Glutamatergic neuron (in vitro differentiated cells): Measurements from ENCODE around the gene B4GALT1. TPM values are rescaled to one million over a fixed set of nuclear protein-coding genes. Genes with fewer than 3 reads are reported as not detected.

Source experiments
- DNase-seq: peaks from one replicate; pipeline ENCODE4 v3.0.0; 2022
- H3K27ac Mint-ChIP-seq: one replicate; pipeline ENCODE4 v1.8.0; 2020; ENCODE audit warnings: mild to moderate bottlenecking, mixed read lengths, inconsistent platforms; ENCODE audit not compliant: unreplicated experiment
- H3K27me3 Mint-ChIP-seq: one replicate; pipeline ENCODE4 v1.8.0; 2020; ENCODE audit warnings: mild to moderate bottlenecking, moderate library complexity, mixed read lengths, inconsistent platforms; ENCODE audit not compliant: unreplicated experiment
- H3K36me3 Mint-ChIP-seq: one replicate; pipeline ENCODE4 v1.8.0; 2020; ENCODE audit warnings: mild to moderate bottlenecking, mixed read lengths, inconsistent platforms; ENCODE audit not compliant: unreplicated experiment
- H3K4me1 Mint-ChIP-seq: one replicate; pipeline ENCODE4 v1.8.0; 2020; ENCODE audit warnings: mild to moderate bottlenecking, low read depth, mixed read lengths, inconsistent platforms; ENCODE audit not compliant: unreplicated experiment
- H3K4me3 Mint-ChIP-seq: one replicate; pipeline ENCODE4 v1.8.0; 2020; ENCODE audit warnings: mild to moderate bottlenecking, mixed read lengths, inconsistent platforms; ENCODE audit not compliant: unreplicated experiment
- H3K9me3 Mint-ChIP-seq: one replicate; pipeline ENCODE4 v1.8.0; 2020; ENCODE audit warnings: mild to moderate bottlenecking, moderate library complexity, mixed read lengths, inconsistent platforms; ENCODE audit not compliant: unreplicated experiment
- total RNA-seq: library from RNA; stranded (reverse); fragmentation: NEBNext Ultra II Directional; extraction: Animal tissue kit (Norgen Biotek cat#: 25700); gene quantifications from one replicate; pipeline ENCODE4 v1.2.1, GENCODE V29; 2021; ENCODE audit not compliant: unreplicated experiment
- TF ChIP-seq, protein P1 (sequence below): fragments of 200-600 bp; sonication (generic); IDR thresholded peaks from one replicate; pipeline ENCODE4 v1.5.0; 2021; ENCODE audit not compliant: partially characterized antibody, unreplicated experiment

The B4GALT1 gene
- total RNA-seq, 1 donor from 2014 or later = 5.4 TPM

DNA sequence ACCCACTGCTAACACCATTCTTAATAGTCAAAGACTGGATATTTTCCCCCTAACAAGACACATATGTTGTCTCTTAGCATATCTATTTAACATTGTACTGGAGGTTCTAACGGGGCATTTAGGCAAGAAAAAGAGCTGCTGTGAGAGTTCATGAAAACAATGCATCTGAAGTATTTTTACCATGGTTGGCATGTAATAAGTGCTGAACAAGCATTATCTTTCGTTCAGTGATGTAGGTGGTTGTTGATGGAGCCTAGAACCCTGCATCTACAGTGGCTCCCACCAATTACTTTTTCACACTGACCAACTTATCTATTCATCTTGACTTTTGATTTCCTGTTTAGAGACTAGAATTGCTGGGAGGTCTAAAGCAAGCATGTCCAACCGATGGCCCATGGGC, 12.8 kb downstream of the B4GALT1 start:
- H3K9me3 Mint-ChIP-seq = no peaks in the 10 kb centered on the region
- H3K27ac Mint-ChIP-seq = no peak overlapping the region
- no peak for DNase-seq
- H3K27me3 Mint-ChIP-seq = no peaks in the 10 kb centered on the region
- H3K36me3 Mint-ChIP-seq = no peaks in the 10 kb centered on the region
- no peak overlapping the region for H3K4me3 Mint-ChIP-seq
- TF ChIP-seq, protein P1, sequence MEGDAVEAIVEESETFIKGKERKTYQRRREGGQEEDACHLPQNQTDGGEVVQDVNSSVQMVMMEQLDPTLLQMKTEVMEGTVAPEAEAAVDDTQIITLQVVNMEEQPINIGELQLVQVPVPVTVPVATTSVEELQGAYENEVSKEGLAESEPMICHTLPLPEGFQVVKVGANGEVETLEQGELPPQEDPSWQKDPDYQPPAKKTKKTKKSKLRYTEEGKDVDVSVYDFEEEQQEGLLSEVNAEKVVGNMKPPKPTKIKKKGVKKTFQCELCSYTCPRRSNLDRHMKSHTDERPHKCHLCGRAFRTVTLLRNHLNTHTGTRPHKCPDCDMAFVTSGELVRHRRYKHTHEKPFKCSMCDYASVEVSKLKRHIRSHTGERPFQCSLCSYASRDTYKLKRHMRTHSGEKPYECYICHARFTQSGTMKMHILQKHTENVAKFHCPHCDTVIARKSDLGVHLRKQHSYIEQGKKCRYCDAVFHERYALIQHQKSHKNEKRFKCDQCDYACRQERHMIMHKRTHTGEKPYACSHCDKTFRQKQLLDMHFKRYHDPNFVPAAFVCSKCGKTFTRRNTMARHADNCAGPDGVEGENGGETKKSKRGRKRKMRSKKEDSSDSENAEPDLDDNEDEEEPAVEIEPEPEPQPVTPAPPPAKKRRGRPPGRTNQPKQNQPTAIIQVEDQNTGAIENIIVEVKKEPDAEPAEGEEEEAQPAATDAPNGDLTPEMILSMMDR = no peak
- H3K4me1 Mint-ChIP-seq = peaks cover 9% of the 10 kb centered on the region

DNA sequence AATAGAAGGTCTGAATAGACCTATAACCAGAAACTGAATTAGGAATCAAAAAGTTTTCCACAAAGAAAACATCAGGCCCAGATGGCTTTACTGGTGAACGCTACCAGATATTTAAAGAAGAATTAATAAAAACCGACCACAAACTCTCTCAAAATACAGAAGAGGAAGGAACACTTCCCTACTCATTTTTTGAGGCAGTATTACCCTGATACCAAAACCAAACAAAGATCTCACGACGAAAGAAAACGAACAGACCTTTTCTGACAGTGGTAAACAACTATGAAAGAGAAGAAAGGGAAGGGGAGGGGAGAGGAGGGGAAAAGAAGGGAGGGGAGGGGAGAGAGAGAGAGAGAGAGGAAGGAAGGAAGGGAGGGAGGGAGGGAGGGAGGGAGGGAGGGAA, 13.5 kb downstream of the B4GALT1 start:
- Mint-ChIP-seq H3K9me3 (no peaks in the 10 kb centered on the region), H3K27me3 (no peaks in the 10 kb centered on the region), H3K36me3 (no peaks in the 10 kb centered on the region), H3K4me3 (no peak overlapping the region), H3K27ac (no peak overlapping the region), H3K4me1 (peaks cover 9% of the 10 kb centered on the region)
- DNase-seq = no peak
- TF ChIP-seq, protein P1 = no peak

- Mint-ChIP-seq H3K27me3 (no peaks in the 10 kb centered on the region), H3K36me3 (no peaks in the 10 kb centered on the region), H3K4me1 (peaks cover 9% of the 10 kb centered on the region), H3K9me3 (no peaks in the 10 kb centered on the region), H3K27ac (no peak overlapping the region), H3K4me3 (no peak overlapping the region)
- DNase-seq = no peak
- TF ChIP-seq, protein P1 = no peak
Measured at GRCh38 chr9:33153001-33153400, 14.1 kb downstream of the B4GALT1 start.

DNA sequence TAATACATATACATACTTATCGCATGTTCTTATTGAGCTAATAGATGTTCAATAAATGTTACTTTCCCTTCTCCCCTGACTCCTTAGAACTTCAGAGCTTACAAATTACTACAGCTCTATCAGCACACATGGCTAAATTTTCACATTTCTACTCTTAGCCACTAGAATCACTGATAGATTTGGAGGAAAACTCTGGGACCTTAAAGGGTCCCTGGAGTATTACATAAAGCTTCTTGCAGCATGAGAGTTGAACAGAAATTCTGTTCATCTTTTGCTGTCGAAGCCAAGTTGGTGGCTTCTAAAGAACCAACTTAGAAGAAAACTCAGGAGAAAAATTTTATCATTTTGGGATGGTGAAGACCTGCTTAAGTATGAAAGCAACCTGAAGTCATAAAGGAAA, 15.5 kb downstream of the B4GALT1 start:
- H3K4me1 Mint-ChIP-seq = peaks cover 9% of the 10 kb centered on the region
- H3K27me3 Mint-ChIP-seq = peaks cover 2% of the 10 kb centered on the region
- no peak for DNase-seq
- H3K9me3 Mint-ChIP-seq = no peaks in the 10 kb centered on the region
- no peak overlapping the region for H3K27ac Mint-ChIP-seq
- no peak overlapping the region for H3K4me3 Mint-ChIP-seq
- TF ChIP-seq, protein P1 = no peak
- no peaks in the 10 kb centered on the region for H3K36me3 Mint-ChIP-seq

- DNase-seq = no peak
- no peak overlapping the region for H3K27ac Mint-ChIP-seq
Measured at GRCh38 chr9:33151007-33151557, 16.1 kb downstream of the B4GALT1 start.

More at GRCh38 chr9:33151007-33151557, 16.1 kb downstream of the B4GALT1 start:
- H3K4me1 Mint-ChIP-seq = peaks cover 9% of the 10 kb centered on the region
- no peaks in the 10 kb centered on the region for H3K36me3 Mint-ChIP-seq
- TF ChIP-seq, protein P1 = no peak
- no peaks in the 10 kb centered on the region for H3K9me3 Mint-ChIP-seq
- H3K4me3 Mint-ChIP-seq = no peak overlapping the region
- peaks cover 2% of the 10 kb centered on the region for H3K27me3 Mint-ChIP-seq
